ENCODE measurements around the gene CAPN2.
A peak's percentile ranks its signal among the peaks of the same experiment; 100 is the strongest.

The CAPN2 gene

GRCh38 chr1:223712194-223712849 is at the start of gene CAPN2:
Gene CAPN2, plus strand, starts transcription at chr1:223712539. Its CDS starts 102 bp downstream, at chr1:223712641.
- DNase-seq (ENCODE audit: low spot score): peak; percentile 72

GRCh38 chr1:223662943-223663342 is 49.4 kb upstream of the CAPN2 start:
- no peak for DNase-seq (ENCODE audit: low spot score)

- no peak for DNase-seq (ENCODE audit: low spot score)
Observed at GRCh38 chr1:223664106-223664505, 48.2 kb upstream of the CAPN2 start.

- no peak for DNase-seq (ENCODE audit: low spot score)
Observed at GRCh38 chr1:223665592-223666312, 46.6 kb upstream of the CAPN2 start, which contains the start of gene CAPN8. Gene CAPN8, minus strand, starts transcription at chr1:223665701. Its CDS starts 55 bp downstream, at chr1:223665646.

- no peak for DNase-seq (ENCODE audit: low spot score)
Observed at GRCh38 chr1:223667484-223668182, 44.7 kb upstream of the CAPN2 start.

- DNase-seq (ENCODE audit: low spot score): no peak
Observed at GRCh38 chr1:223669003-223669795, 43.1 kb upstream of the CAPN2 start.

- DNase-seq (ENCODE audit: low spot score): no peak
Observed at GRCh38 chr1:223670458-223671159, 41.7 kb upstream of the CAPN2 start.

- no peak for DNase-seq (ENCODE audit: low spot score)
Observed at GRCh38 chr1:223674119-223674890, 38.0 kb upstream of the CAPN2 start.

- DNase-seq (ENCODE audit: low spot score): no peak
Observed at GRCh38 chr1:223678841-223679240, 33.5 kb upstream of the CAPN2 start.

- no peak for DNase-seq (ENCODE audit: low spot score)
Observed at GRCh38 chr1:223680188-223680587, 32.2 kb upstream of the CAPN2 start.

- no peak for DNase-seq (ENCODE audit: low spot score)
Observed at GRCh38 chr1:223682502-223682901, 29.8 kb upstream of the CAPN2 start.

GRCh38 chr1:223683586-223684487 is 28.5 kb upstream of the CAPN2 start:
- DNase-seq (ENCODE audit: low spot score): no peak

GRCh38 chr1:223684488-223684792 is 27.9 kb upstream of the CAPN2 start:
- DNase-seq (ENCODE audit: low spot score): no peak

GRCh38 chr1:223691121-223691520 is 21.2 kb upstream of the CAPN2 start:
- DNase-seq (ENCODE audit: low spot score): no peak

GRCh38 chr1:223695014-223695548 is 17.3 kb upstream of the CAPN2 start:
- DNase-seq (ENCODE audit: low spot score): no peak

GRCh38 chr1:223695941-223696340 is 16.4 kb upstream of the CAPN2 start:
- no peak for DNase-seq (ENCODE audit: low spot score)

- DNase-seq (ENCODE audit: low spot score): no peak
Observed at GRCh38 chr1:223700388-223700918, 11.9 kb upstream of the CAPN2 start.

- DNase-seq (ENCODE audit: low spot score): no peak
Observed at GRCh38 chr1:223700942-223701637, 11.2 kb upstream of the CAPN2 start.
